Fibroblast of mammary gland (primary cell): ENCODE measurements around the gene USP48.
"Not testable (repeated sequence)": the region's sequence is repeated elsewhere in the genome, so short reads cannot be mapped to it uniquely, and the experiment has no call there.

Source experiments
- DNase-seq: peaks from one replicate; pipeline ENCODE4 v3.0.0-alpha.2; 2010; ENCODE audit warnings: low read depth
- H3K4me3 ChIP-seq: 2 replicates; pipeline ENCODE4 v1.5.1; 2011; ENCODE audit warnings: low read depth, mild to moderate bottlenecking, low read length, moderate library complexity; ENCODE audit not compliant: control insufficient read depth
- CTCF ChIP-seq: conservative IDR thresholded peaks from 2 replicates; pipeline ENCODE4 v1.5.1; 2011; ENCODE audit warnings: low read depth, low read length, inconsistent platforms; ENCODE audit not compliant: control insufficient read depth, insufficient read depth

Gene USP48

DNA sequence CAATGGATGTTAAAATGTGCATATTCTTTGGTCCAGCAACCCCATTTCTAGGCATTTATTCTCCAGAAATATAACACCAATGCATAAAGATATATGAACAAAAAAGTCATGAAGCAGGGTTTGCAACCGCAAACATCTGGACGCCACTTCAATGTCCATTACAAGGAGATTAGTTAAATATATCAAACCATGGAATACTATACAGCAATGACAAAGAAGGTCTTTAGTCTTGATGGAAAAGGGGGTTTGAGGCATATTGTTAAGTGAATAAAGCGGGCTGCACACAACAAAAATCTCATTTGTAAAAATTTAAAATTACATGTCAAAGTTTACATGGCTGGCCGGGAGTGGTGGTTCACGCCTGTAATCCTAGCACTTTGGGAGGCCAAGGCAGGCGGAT is 145.4 kb downstream of the USP48 start:
- DNase-seq = no peak
- TF ChIP-seq CTCF = no peak
- no peak overlapping the region for H3K4me3 ChIP-seq

DNA sequence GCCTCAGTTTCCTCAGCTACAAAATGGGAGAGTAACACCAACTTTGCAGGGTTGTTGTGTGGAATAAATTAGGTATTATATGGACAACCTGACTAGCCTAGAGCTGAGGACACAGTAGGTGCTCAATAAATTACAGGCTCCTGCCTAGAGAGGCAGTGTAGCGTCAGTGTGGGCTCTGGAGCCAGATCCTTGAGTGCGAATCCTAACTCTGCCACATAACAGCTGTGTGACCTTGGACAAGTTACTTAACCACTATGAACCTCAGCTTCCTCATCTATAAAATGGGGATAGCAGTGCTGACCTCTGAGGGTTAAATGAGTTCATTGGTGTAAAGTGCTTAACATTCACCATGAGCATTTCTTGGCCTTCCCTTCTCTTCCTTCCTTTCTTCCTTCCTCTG is 146.9 kb downstream of the USP48 start:
- TF ChIP-seq CTCF = no peak
- DNase-seq = no peak
- H3K4me3 ChIP-seq = no peak overlapping the region

DNA sequence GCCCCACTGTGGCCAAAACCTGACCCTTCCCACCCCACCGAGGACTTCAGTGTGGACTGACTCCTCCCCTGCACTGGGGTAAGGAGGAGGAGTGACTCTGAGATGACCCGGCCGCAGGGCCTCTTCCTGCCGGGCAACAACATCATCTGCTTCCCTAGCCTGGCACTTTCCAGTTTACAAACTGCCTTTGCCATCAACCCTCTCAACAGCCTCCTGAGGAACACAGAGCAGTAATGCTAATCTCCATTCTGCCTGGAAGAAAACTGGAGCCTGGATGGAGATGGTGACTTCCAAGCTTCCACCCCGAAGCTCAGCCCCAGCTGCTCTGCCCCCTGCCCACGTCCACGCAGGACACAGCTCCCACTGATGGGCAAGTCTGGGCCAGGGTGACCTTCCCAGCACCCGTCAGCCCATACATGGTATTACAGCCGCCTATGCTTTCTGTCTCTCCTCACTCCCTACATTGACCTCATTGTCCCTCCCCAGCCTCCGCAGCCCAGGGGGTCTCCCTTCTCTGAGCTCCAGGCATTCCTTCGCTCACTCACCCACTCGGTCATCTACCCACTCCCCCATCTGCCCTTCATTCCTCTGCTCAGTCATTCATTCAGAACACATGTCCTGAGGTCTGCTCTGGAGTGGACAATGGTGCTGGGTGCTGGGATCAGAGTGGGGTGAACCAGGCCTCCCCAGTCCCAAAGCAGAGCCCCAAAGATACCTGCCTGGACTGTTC is 148.0 kb downstream of the USP48 start:
- no peak overlapping the region for H3K4me3 ChIP-seq
- no peak for TF ChIP-seq CTCF
- DNase-seq = no peak

DNA sequence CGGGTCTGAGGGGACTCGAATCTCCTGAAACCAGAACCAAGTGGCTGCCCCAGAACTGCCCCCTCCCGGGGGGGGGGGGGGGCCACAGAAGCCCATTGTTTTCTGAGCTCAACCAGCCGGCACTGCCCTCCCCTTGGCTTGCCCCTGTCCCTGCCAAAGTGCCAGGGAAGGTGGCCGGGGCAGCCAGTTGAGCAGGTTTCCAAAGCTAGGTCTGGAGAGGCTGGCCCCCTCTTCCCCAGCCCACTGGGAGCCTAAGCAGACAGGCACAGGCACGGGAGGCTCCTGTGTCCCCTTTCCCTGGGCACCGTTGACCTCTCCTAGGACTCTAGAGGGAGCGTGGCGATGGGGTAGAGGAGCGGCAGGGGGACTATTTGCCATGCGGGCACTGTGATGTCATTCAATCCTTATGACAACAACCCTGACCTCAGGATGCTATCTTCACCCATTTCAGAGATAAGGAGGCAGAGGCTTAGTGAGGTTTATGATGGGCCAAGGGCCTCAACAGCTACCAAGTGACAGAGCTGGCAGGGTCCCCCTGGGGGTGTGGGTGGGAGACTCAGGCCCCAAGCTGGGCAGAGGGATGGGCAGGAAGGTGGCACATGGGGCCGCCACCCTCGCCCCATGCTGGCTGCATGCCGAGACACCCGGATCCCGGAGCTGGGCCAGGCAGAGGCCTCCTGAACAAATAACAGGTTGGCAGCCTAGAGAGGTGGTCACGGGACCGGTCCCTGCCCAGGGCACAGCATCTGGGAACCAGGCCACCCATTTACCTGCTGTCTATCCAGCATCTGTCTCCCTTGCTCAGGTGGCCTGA is 148.8 kb downstream of the USP48 start:
- DNase-seq = no peak
- no peak for TF ChIP-seq CTCF
- no peak overlapping the region for H3K4me3 ChIP-seq

DNA sequence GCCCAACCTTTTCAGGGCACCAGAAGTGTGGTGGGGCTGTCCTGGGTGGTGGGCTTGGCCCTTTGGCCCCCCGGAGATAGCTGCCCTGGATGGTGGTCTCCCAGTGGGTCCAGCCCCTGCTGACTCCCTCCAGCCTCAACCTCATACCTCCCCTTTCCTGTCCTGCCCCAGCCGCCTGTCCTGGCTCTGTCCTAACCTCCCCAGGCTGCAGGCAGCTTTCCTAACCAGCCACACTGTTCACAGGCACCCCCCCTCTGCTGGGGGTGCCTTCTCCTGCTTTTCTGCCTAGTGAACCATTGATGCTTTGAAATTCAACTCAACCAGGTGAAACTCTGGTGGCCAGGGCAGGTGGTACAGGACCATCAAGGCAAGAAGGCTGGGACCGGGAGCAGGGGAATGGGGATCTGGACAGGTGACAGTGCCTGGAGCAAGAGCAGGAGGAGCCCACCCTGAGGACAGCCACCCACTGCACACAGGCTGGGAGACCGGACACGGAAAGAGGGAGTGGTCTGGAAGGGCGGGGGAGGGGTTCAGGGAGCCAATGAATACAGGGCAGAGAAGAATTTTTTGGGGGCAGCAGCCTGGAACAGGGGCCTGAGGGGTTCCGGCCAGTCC is 149.7 kb downstream of the USP48 start:
- DNase-seq = no peak
- H3K4me3 ChIP-seq = no peak overlapping the region
- TF ChIP-seq CTCF = no peak

DNA sequence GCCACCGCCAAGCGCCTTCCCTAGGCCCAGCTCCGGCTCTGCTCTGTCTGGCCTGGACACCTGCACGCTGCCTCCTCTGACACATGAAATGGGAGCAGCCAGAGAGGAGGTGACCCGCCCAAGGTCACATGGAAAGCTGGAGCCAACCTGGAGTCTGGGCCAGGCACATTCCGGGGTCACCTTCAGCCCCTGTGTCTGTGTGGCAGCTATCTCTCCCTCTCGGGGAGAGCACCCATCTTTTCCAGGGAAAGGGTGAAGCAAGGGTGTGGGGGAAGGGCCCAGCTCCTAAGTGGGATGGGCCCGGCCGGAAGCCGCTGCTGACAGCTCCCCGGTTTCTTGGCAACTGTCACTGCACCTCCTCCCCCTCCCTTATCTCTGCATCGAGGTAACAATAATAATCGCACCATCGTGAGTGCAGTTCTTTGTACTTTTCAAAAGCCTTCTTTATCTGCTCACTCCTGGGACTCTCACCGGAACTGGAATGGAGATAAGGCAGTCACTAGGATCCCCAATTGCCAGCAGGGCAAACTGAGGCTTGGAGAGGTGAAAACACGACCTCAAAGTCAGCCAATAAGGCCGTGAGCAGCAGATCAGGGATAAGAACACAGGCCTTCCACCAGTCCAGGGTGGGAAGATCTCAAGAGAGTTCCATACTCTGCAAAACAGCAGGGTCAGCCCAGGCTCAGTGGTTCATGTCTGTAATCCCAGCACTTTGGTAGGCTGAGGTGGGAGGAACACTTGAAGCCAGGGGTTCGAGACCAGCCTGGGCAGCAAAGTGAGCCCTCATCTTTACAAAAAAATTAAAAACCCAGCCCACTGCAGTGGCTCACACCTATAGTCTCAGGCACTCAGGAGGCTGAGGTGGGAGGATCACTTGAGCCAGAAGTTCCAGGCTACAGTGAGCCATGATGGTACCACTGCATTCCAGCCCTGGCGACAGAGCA is 150.7 kb downstream of the USP48 start:
- TF ChIP-seq CTCF = no peak
- DNase-seq = no peak
- no peak overlapping the region for H3K4me3 ChIP-seq

- H3K4me3 ChIP-seq, DNase-seq: not testable (repeated sequence)
Observed at GRCh38 chr1:21631590-21631943, 151.4 kb downstream of the USP48 start.
